ENCODE measurements around the gene PWP2.
"Not testable (repeated sequence)": the region's sequence is repeated elsewhere in the genome, so short reads cannot be mapped to it uniquely, and the experiment has no call there.

PWP2 gene

DNA sequence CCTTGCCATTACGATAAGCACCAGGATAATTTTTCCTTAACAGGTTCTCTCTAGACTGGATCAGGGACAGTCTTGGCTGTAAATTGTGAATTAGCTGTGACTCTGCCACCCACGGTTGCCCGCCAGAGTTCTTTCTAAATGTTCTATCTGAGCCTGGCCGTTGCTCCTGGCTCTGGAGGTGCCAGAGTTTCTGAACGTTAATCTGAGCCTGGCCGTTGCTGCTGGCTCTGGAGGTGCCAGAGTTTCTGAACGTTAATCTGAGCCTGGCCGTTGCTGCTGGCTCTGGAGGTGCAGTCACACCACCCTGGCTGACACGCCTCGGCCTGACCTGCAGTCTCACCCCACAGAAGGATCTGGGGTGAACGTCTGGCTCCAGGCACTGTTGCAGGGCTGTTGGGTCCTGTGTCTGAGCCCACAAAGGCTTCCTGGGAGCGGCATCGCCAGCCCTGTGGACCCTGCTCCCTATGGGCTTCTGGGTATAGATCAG lies 56.0 kb downstream of the PWP2 start:
- DNase-seq (ENCODE audit: low read depth) = not testable (repeated sequence)

GRCh38 chr21:44165933-44166332 lies 58.7 kb downstream of the PWP2 start:
- not testable (repeated sequence) for DNase-seq (ENCODE audit: low read depth)

DNA sequence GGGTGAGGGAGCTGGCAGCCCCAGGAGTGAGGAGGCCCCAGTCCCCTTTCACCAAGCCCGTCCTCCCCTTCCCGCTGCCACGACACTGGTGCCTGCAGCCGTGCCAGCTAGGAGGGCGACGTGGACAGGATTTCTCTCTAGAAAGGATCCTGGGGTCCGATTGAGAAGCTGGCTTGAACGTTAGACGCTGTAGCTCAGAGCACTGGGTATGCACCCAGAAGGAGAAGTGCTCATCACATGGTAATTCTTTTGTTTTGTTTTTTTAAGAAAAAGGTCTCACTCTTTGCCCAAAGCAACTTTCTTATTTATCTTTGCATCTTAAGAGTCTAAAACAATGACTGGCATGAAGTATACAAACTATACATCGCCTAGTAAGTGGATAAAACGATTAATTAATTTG lies 60.3 kb downstream of the PWP2 start:
- not testable (repeated sequence) for DNase-seq (ENCODE audit: low read depth)

GRCh38 chr21:44170326-44170725 lies 63.1 kb downstream of the PWP2 start:
- not testable (repeated sequence) for DNase-seq (ENCODE audit: low read depth)

GRCh38 chr21:44170863-44171262 lies 63.7 kb downstream of the PWP2 start:
- DNase-seq (ENCODE audit: low read depth) = not testable (repeated sequence)

GRCh38 chr21:44171962-44172572 lies 64.9 kb downstream of the PWP2 start:
- DNase-seq (ENCODE audit: low read depth) = not testable (repeated sequence)

GRCh38 chr21:44172741-44173140 lies 65.5 kb downstream of the PWP2 start:
- not testable (repeated sequence) for DNase-seq (ENCODE audit: low read depth)

- not testable (repeated sequence) for DNase-seq (ENCODE audit: low read depth)
Observed at GRCh38 chr21:44175189-44175588, 68.0 kb downstream of the PWP2 start.

GRCh38 chr21:44176127-44176526 lies 68.9 kb downstream of the PWP2 start:
- not testable (repeated sequence) for DNase-seq (ENCODE audit: low read depth)

All from HS-5 (cell line).